ENCODE measurements around the gene BABAM2. TPM values are rescaled to one million over a fixed set of nuclear protein-coding genes. Genes with fewer than 3 reads are reported as not detected.

Gene BABAM2
- total RNA-seq, 1 experiment from 2014 or later = 27.1 TPM

DNA sequence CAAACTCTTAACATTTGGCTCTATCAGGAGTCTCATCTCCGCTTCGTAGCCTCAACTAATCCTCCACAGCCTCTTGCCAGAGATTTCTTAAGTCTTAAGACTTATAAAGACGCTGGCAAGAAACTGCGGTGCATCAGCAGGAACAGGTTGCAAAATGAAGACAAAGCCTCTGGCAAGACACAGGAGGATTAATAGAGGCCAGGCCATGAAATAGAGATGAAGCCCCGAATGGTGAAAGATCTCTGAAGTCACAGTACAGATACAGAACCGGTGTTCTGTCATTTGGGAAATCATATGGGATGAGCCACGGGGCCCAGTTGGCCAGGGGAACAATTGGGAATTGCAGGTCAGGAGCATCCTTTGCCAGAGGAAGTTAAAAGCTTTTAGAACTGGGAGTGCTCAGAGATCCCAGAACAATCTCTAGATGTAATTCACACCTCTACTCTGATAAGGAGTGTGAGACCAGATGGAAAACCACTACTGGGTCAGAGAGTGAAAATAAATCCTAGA is 311.2 kb downstream of the BABAM2 start:
- no peaks in the 10 kb centered on the region; the same call in 1 of the 2 replicates for H3K4me1 ChIP-seq (ENCODE audit: insufficient read depth, low read length)

More for the DNA sequence above, 311.2 kb downstream of the BABAM2 start:
- Mint-ChIP-seq H3K4me3 (no peak overlapping the region), H3K4me1 (peaks cover 9 to 14% of the 10 kb centered on the region in 2 experiments), H3K9me3 (no peaks in the 10 kb centered on the region), H3K36me3 (ENCODE audit: insufficient read depth in 1 of 3, low read depth in 3 of 3) (no peaks in the 10 kb centered on the region), H3K27ac (peak overlapping the region in 1 of 3 experiments; percentile 22; a peak in 1 of 7 replicates), H3K27me3 (ENCODE audit: low read depth) (no peaks in the 10 kb centered on the region)
- Histone ChIP-seq H3K79me1 (ENCODE audit: insufficient read depth, low read depth, low read length, poor library complexity, severe bottlenecking) (no peaks in the 10 kb centered on the region), H2BK120ac (ENCODE audit: low read depth, low read length, poor library complexity, severe bottlenecking) (no peak overlapping the region), H3K14ac (ENCODE audit: insufficient read depth, low read length) (no peak overlapping the region), H3K9ac (ENCODE audit: extremely low read depth, insufficient read length, low read length) (no peak overlapping the region), H2BK20ac (ENCODE audit: low read depth, low read length, poor library complexity, severe bottlenecking) (no peak overlapping the region), H3K18ac (ENCODE audit: insufficient read length, low read depth, low read length) (no peak overlapping the region), H3K79me2 (ENCODE audit: insufficient read depth, low read length) (no peaks in the 10 kb centered on the region), H3K56ac (ENCODE audit: insufficient read length, low read depth, low read length) (no peak overlapping the region), H2BK5ac (ENCODE audit: insufficient read length, low read length) (no peak overlapping the region), H3K27me3 (ENCODE audit: insufficient read depth, low read length) (no peaks in the 10 kb centered on the region), H4K8ac (replicated peaks; ENCODE audit: insufficient read length, low read depth, low read length) (no peak overlapping the region), H3K9me3 (ENCODE audit: control insufficient read depth, low read depth, low read length) (no peaks in the 10 kb centered on the region), H2BK15ac (ENCODE audit: low read depth, low read length) (no peak overlapping the region), H3K4me2 (ENCODE audit: insufficient read depth, insufficient read length, low read length) (no peak overlapping the region), H2AFZ (ENCODE audit: low read length) (no peak overlapping the region), H3K4ac (ENCODE audit: low read depth, low read length) (no peak overlapping the region), H3K27ac (ENCODE audit: insufficient read length, low read depth, low read length) (no peak overlapping the region), H3K23me2 (ENCODE audit: insufficient read length, low read depth, low read length, poor library complexity, severe bottlenecking) (no peaks in the 10 kb centered on the region), H2AK5ac (ENCODE audit: insufficient read length, low read length) (no peak overlapping the region), H3K23ac (ENCODE audit: insufficient read length, low read depth, low read length) (no peak overlapping the region), H2BK12ac (ENCODE audit: insufficient read length, low read depth, low read length) (no peak overlapping the region), H4K20me1 (ENCODE audit: control insufficient read depth, insufficient read depth, insufficient read length) (no peaks in the 10 kb centered on the region), H4K5ac (ENCODE audit: insufficient read length, low read depth, low read length) (no peak overlapping the region), H3T11ph (ENCODE audit: low read length) (no peak overlapping the region), H4K91ac (ENCODE audit: insufficient read length, low read depth, low read length) (no peak overlapping the region)
- no peak for TF ChIP-seq CTCF (conservative IDR thresholded peaks at IDR 0.05)
- no peak for DNase-seq
- WGBS (ENCODE audit: extremely low coverage, insufficient read length, low lambda C conversion rate) = no CpG with 5 or more reads among the region's 7 CpGs

All from H9 (cell line).